ENCODE results near the gene MPZL3. TPM values are rescaled to one million over a fixed set of nuclear protein-coding genes. Genes with fewer than 3 reads are reported as not detected.

MPZL3 gene
- polyA plus RNA-seq, 5 donors = 5.5 to 9.2 (median 6.4) TPM

DNA sequence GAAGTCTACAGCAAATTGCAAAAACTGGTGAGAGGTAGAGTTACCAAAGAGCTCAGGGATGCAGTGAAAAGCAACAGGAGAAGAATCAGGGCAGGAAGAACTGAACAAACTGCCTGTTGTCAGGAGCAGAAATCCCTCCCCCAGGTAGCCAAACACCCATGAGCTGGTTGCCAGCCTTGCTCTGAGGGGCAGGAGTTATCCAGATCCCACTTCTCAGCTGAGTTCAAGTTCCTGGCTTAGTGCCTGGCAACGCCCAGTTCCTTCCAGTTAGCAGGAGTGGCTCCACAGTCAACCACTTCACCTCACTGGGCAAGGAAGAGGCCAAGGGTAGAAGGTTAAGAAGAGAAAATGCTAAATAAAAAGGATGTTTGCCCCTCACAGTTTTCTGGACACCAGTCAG, 13.8 kb upstream of the MPZL3 start:
- no peak for DNase-seq

DNA sequence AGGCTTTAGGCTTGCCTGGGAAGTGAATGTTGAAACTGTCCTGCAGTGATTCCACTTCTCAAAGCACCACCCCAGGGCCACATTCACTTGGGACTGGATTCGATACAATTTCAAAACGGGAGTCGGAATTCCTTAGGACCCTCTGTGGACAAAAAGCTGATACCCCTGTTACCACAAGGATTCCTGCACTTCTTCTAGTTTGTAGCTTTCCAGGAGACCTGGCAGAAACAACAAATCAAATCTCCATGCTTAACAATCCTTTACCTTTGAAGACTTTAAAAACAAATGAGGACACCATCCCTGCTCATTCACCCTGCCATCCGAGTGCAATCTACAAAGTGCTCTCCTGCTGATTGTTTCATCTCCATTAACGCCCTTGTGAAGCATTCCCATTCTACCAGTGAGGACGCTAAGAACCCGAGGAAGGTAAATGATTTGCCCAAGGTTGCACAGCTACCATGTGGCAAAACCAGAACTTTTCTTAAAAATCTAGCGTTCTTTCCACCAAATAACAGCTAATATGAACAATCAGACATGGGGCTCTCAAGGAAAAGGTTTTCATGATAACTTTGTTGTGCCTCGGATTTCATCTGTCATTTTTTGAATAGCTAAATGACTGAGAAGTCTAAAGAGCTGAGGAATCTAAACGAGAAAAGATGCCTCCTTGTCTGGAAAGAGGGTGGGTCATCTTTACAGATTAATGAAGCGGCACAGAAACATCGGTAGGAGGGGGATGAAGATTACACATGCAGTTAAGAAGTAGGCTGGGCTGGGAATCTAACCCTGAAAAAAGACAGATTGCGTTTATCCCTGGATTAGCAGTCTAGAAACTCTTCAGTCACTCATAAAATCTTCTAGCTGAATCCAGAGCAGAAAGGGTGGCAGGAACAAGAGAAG, 12.7 kb upstream of the MPZL3 start:
- no peak for DNase-seq

DNA sequence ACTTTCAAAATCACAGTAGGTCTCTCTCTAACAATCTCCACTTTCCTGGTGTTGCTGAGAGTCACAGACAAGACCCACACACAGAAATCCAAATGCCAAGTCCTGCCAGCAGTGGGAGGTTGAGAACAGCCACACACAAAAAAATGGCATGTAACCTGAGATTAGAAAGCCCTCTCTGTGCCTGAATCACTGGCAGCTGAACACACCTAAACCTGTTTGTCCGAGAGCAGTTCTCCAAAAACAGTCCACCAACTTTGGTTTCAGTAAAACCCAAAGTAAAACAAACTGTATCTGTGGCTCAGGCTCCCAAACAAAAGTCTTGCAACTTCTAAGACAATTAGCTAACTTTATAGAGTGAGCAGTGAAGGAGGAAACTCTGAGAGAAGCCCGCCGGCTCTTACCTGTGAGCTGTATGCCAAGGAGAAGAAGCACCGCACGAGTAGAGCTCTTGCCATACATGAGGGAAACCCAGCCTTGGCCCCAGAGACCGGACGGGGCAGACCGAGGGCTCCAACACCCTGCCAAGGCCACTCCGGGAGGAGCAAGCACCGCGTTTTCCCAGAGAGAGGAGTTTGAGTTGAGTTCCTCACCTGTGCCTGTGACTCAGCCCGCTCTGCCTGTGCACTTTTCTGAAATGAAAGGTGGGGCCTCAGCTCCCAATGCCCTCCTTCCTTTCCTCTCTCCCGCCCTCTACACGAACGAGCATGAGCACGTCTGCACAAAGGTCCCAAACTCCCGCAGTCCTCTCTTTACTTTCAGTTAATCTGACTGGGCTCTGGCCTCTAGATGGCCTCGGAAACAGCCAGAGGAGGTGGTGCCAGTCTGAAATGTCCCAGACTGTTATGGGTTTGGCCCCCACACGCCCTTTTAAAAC, 11.8 kb upstream of the MPZL3 start, which contains the start of gene MPZL2:
MPZL2 (minus strand) TSS at position 603 of the 874 bp plus-strand sequence; CDS start at position 459, 144 bp downstream.
- DNase-seq = peak in 1 of 2 donors; percentile 43

- DNase-seq = no peak
Measured at GRCh38 chr11:118263112-118263511, 10.9 kb upstream of the MPZL3 start.

- DNase-seq = no peak
Measured at GRCh38 chr11:118260353-118260752, 8.2 kb upstream of the MPZL3 start.

DNA sequence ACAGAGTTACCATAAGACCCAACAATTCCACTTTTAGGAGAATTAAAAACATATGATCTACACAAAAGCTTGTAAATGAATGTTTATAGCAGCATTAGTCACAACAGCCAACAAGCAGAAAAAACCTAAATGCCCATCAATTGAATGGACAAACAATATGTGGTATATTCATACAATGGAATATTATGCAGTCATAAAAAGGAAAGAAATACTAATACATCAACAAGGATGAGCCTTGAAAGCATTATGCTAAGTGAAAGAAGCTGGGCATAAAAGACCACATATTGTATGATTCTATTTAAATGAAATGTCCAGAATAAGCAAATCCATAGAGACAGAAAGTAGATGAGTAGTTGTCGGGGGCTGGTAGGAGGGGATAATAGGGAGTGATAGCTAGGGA, 7.0 kb upstream of the MPZL3 start:
- no peak for DNase-seq

DNA sequence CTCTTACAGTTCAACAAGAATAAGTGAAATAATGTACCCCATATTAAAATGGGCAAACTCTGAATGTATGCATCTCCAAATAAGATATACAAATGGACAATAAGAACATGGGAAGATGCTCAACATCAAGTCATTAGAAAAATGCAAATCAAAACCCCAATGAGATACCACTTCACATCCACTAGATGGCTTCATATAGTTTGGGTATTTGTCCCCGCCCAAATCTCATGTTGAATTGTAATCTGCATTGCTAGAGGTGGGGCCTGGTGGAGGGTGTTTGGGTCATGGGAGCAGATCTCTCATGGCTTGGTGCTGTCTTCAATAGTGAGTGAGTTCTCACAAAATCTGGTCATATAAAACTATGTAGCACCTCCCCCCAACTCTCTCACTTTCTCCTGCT, 6.2 kb upstream of the MPZL3 start:
- no peak for DNase-seq

- no peak for DNase-seq
Measured at GRCh38 chr11:118252688-118253087, 523 bp upstream of the MPZL3 start.

GRCh38 chr11:118247041-118247440, 5.1 kb downstream of the MPZL3 start:
- DNase-seq = no peak

- DNase-seq = no peak
Measured at GRCh38 chr11:118245936-118246562, 6.1 kb downstream of the MPZL3 start.

GRCh38 chr11:118243993-118244762, 8.0 kb downstream of the MPZL3 start:
- no peak for DNase-seq

- DNase-seq = no peak
Measured at GRCh38 chr11:118243161-118243560, 9.0 kb downstream of the MPZL3 start.

DNA sequence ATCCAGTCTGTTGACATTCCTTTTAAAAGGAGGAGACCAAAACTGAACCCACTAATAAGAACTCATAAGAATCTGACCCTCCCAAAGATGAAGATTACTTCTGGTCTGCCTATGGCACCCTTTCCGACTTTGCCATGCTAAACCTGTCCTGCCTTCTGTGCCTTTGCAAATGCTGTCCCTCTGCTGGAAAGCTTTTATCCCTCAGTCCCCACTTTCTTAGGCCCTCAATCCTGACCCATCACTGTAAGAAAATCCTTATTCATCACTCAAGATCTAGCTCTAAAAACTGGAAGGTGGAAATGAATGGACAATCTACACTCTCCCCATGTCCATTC, 10.4 kb downstream of the MPZL3 start:
- DNase-seq = no peak

DNA sequence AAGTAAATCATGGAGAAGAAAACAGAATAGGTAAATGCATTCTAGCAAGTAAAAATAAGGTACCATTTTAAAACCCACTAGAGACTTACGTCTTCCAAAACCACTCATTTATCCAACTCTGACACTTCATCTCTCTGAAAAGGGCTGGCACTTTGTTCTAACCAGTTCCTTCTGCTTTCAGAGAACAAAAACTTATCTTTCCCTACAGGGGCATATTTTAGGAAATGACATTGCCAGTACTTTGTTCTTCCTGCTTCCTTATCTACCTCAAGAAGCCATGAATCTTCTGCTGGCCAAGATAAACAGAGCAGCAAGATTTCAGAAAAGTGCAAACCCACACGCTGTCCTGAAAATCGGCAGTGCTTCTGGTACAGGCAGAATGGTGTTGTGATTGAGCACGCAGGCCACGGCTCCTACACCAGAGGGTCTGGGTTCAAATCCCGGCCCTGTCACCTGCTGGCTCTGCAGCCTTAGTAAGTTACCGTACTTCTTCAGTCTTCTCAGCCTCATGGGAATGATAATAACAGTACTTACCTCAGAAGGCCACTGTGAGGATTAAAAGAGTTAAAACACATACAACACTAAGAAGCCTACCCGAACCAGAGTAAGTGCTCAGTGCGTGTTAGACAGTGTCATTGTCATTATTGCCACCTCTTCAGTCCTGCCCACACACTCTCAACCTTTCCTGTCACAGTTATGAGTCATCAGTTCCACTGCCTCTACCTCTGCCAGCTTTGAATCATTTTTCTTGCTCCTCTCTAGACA, 11.0 kb downstream of the MPZL3 start:
- no peak for DNase-seq

DNA sequence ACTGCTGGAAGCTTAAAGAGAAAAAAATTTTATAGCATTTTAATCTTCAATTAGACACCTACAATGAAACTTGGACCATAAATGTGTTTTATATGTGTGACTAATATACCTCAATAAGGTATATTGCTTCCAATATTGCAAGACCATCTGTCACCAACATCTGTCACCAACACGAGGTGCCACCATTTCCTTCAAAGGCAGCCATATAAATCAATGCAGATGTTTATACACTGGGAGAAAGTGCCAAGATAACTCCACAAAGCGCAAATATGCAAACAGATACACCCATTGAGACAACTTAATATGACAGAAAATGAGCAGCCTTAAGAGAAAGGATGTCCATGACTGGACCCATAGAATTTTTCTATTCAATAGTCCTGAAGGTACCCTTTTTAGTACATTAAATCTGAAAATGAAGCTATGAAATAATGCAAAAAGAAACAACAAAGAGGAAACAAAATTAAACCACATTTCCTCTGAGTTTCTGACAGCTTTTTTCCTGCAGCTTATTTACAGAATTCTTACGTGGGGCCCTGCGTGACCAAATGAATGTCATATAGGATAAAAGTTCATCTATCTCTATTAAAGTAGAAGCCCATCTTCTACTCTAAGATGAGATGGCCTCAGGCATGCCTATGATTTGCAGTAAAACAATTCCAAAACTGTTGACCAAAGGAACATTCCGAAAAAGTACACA, 12.5 kb downstream of the MPZL3 start:
- DNase-seq = no peak

- no peak for DNase-seq
Measured at GRCh38 chr11:118238929-118239328, 13.2 kb downstream of the MPZL3 start.

DNA sequence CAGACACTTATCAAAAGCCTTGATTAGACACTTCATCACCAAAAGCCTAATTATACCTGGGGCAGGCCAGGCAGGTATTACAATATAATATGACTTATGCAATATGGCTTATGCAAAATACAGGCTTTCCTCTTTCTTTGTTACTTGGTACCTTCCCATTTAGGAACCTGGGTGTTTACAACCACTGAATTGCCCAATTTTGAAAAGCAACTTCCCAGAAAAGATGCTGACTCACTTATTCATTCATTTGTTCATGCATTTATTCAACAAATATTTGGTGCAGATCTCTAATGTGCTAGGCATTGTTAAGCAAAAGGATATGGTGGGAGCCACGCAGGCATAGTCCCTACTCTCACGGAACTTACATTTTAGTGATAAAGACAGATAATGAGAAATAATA, 13.7 kb downstream of the MPZL3 start:
- DNase-seq = no peak

- DNase-seq = no peak
Measured at GRCh38 chr11:118236170-118236569, 16.0 kb downstream of the MPZL3 start.

DNA sequence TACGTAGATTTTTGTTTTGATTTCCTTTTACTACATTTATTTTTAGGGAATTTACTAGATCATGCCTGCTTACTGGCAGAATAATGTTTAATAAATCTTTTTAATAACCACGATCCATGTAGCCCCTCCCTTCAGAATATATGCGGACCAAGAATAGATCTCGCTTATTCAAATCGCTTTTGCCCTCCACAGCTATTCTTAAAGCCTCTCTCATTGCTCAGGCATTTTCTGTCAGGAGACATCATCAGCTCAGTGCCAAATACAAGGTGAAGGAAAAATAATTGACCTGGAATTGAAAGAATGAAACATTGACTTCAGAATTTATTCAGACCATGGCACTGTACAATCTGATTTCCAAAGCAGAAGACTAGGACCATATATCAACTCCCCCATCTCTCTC, 17.3 kb downstream of the MPZL3 start:
- no peak for DNase-seq

DNA sequence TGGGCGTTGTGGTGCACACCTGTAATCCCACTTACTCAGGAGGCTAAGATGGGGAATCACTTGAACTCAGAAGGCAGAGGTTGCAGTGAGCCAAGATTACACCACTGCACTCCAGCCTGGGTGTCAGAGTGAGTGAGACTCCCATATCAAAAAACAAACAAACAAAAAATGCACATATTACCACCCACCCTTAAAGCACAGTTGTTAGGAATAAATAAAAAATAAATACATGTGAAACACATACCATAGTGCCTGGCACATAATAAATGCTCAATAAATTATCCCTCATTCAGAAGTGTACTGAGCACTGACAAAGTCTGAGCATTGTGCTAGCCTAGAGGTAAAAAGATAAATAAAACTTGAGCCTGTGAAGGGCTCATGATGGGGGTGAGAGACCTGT, 18.3 kb downstream of the MPZL3 start:
- DNase-seq = no peak
